DOHH2 (cell line): ENCODE data around the gene INPP4B.

Experiments used
- H3F3A ChIP-seq: fragments of 200-600 bp; sonication (generic), shearing (Covaris generic); 2 replicates; pipeline ENCODE4 v1.6.0; 2016; ENCODE audit warnings: antibody characterized with exemption, mild to moderate bottlenecking; ENCODE audit not compliant: control insufficient read depth, insufficient read depth
- H3K27ac ChIP-seq: fragments of 200-600 bp; sonication (generic); 2 replicates; pipeline ENCODE4 v1.5.1; 2014; ENCODE audit warnings: low read depth, mild to moderate bottlenecking, low read length, moderate library complexity
- H3K27me3 ChIP-seq: fragments of 200-600 bp; sonication (generic); 2 replicates; pipeline ENCODE4 v1.6.1; 2014; ENCODE audit warnings: mild to moderate bottlenecking, low read length, mixed read lengths; ENCODE audit not compliant: control insufficient read depth
- H3K36me3 ChIP-seq: fragments of 200-600 bp; sonication (generic); 2 replicates; pipeline ENCODE4 v1.6.1; 2014; ENCODE audit warnings: mild to moderate bottlenecking, low read length, moderate library complexity, mixed read lengths; ENCODE audit not compliant: control insufficient read depth
- H3K4me1 ChIP-seq: fragments of 200-600 bp; sonication (generic); 2 replicates; pipeline ENCODE4 v1.6.1; 2014; ENCODE audit warnings: mild to moderate bottlenecking, low read length, mixed read lengths; ENCODE audit not compliant: control insufficient read depth
- H3K4me2 ChIP-seq: fragments of 200-600 bp; sonication (generic); 2 replicates; pipeline ENCODE4 v1.6.0; 2014; ENCODE audit warnings: mild to moderate bottlenecking, low read length, moderate library complexity
- H3K4me3 ChIP-seq: fragments of 200-600 bp; sonication (generic); 2 replicates; pipeline ENCODE4 v1.5.1; 2014; ENCODE audit warnings: mild to moderate bottlenecking, low read length, mixed read lengths
- H3K79me2 ChIP-seq: fragments of 200-600 bp; sonication (generic); 2 replicates; pipeline ENCODE4 v1.6.1; 2014; ENCODE audit warnings: mild to moderate bottlenecking, low read length, mixed read lengths; ENCODE audit not compliant: control insufficient read depth
- H3K9me2 ChIP-seq: fragments of 200-600 bp; sonication (generic); replicated peaks from 2 replicates; pipeline ENCODE4 v1.6.1; 2014; ENCODE audit warnings: mild to moderate bottlenecking, low read length, mixed read lengths; ENCODE audit not compliant: control insufficient read depth
- H3K9me3 ChIP-seq: fragments of 200-600 bp; sonication (generic); 2 replicates; pipeline ENCODE4 v1.6.1; 2014; ENCODE audit warnings: antibody characterized with exemption, low read length, mixed read lengths; ENCODE audit not compliant: control insufficient read depth, insufficient read depth
- H4K20me1 ChIP-seq: fragments of 200-600 bp; sonication (generic); 2 replicates; pipeline ENCODE4 v1.6.0; 2014; ENCODE audit warnings: low read depth, mild to moderate bottlenecking, antibody characterized with exemption, low read length, moderate library complexity; ENCODE audit not compliant: control insufficient read depth, insufficient read depth
- CTCF ChIP-seq: fragments of 200-600 bp; sonication (generic); IDR thresholded peaks from one replicate; pipeline ENCODE4 v1.5.1; 2014; ENCODE audit warnings: antibody characterized with exemption, mild to moderate bottlenecking, low read depth, low read length; ENCODE audit not compliant: poor library complexity, severe bottlenecking
- EZH2phosphoT487 ChIP-seq: fragments of 200-600 bp; sonication (generic); IDR thresholded peaks from 2 replicates; pipeline ENCODE4 v1.6.1; 2017; ENCODE audit warnings: borderline replicate concordance, mild to moderate bottlenecking, antibody characterized with exemption, low read length, moderate library complexity, mixed read lengths

INPP4B gene

GRCh38 chr4:142557239-142557801, 288.8 kb downstream of the INPP4B start:
- H3K9me3 ChIP-seq = no peaks in the 10 kb centered on the region
- no peak overlapping the region for H3K4me3 ChIP-seq
- H4K20me1 ChIP-seq = no peaks in the 10 kb centered on the region
- H3K9me2 ChIP-seq = no peaks in the 10 kb centered on the region
- no peak overlapping the region for H3K27ac ChIP-seq
- H3K27me3 ChIP-seq = no peaks in the 10 kb centered on the region
- no peak overlapping the region for H3K4me2 ChIP-seq
- TF ChIP-seq EZH2phosphoT487 (no peak), CTCF (no peak)
- H3K36me3 ChIP-seq = no peaks in the 10 kb centered on the region
- no peaks in the 10 kb centered on the region for H3K79me2 ChIP-seq
- no peaks in the 10 kb centered on the region for H3K4me1 ChIP-seq
- H3F3A ChIP-seq = no peaks in the 10 kb centered on the region

- H3F3A ChIP-seq = no peaks in the 10 kb centered on the region
- no peaks in the 10 kb centered on the region for H3K36me3 ChIP-seq
- no peaks in the 10 kb centered on the region for H3K79me2 ChIP-seq
- H3K27ac ChIP-seq = no peak overlapping the region
- no peaks in the 10 kb centered on the region for H3K9me3 ChIP-seq
- no peak for TF ChIP-seq EZH2phosphoT487
- TF ChIP-seq CTCF = no peak
- no peaks in the 10 kb centered on the region for H3K4me1 ChIP-seq
- H3K9me2 ChIP-seq = no peaks in the 10 kb centered on the region
- H4K20me1 ChIP-seq = no peaks in the 10 kb centered on the region
- no peak overlapping the region for H3K4me2 ChIP-seq
- H3K27me3 ChIP-seq = no peaks in the 10 kb centered on the region
- H3K4me3 ChIP-seq = no peak overlapping the region
These were observed 289.4 kb downstream of the INPP4B start for GRCh38 chr4:142556570-142557238.

- H4K20me1 ChIP-seq = no peaks in the 10 kb centered on the region
- no peak for TF ChIP-seq EZH2phosphoT487
- TF ChIP-seq CTCF = no peak
These were observed 290.1 kb downstream of the INPP4B start for GRCh38 chr4:142556048-142556447.

More at GRCh38 chr4:142556048-142556447, 290.1 kb downstream of the INPP4B start:
- Histone ChIP-seq H3K36me3 (no peaks in the 10 kb centered on the region), H3K79me2 (no peaks in the 10 kb centered on the region), H3K9me2 (no peaks in the 10 kb centered on the region), H3K27me3 (no peaks in the 10 kb centered on the region), H3K27ac (no peak overlapping the region), H3F3A (no peaks in the 10 kb centered on the region), H3K9me3 (no peaks in the 10 kb centered on the region), H3K4me2 (no peak overlapping the region), H3K4me3 (no peak overlapping the region), H3K4me1 (no peaks in the 10 kb centered on the region)
